CD4-positive, alpha-beta T cell treated with Interleukin-15 for 1 hour (primary cell): ENCODE data around the gene MTHFD1.

Experiments
- DNase-seq: peaks from one replicate; pipeline ENCODE4 v3.0.0-alpha.2; 2020

The MTHFD1 gene

GRCh38 chr14:64454671-64455070, 66.5 kb downstream of the MTHFD1 start:
- DNase-seq, result no peak

GRCh38 chr14:64459405-64460136, 71.4 kb downstream of the MTHFD1 start:
- no peak for DNase-seq

GRCh38 chr14:64461221-64461620, 73.1 kb downstream of the MTHFD1 start:
- DNase-seq, result no peak

GRCh38 chr14:64463195-64463594, 75.0 kb downstream of the MTHFD1 start:
- DNase-seq, result no peak

- DNase-seq, result no peak
Observed at GRCh38 chr14:64463873-64464272, 75.7 kb downstream of the MTHFD1 start.

- no peak for DNase-seq
Observed at GRCh38 chr14:64464651-64465050, 76.5 kb downstream of the MTHFD1 start.

- peak; percentile 72 for DNase-seq
Observed at GRCh38 chr14:64465191-64465822, 77.2 kb downstream of the MTHFD1 start, which contains the start of gene AKAP5. Gene AKAP5 (plus strand): TSS chr14:64465499. CDS start chr14:64468395, 2,896 bp downstream.

- DNase-seq, result no peak
Observed at GRCh38 chr14:64465831-64466554, 77.8 kb downstream of the MTHFD1 start.

- DNase-seq, result no peak
Observed at GRCh38 chr14:64467101-64467500, 78.9 kb downstream of the MTHFD1 start.

GRCh38 chr14:64467566-64467965, 79.4 kb downstream of the MTHFD1 start:
- DNase-seq, result no peak

- no peak for DNase-seq
Observed at GRCh38 chr14:64468451-64468850, 80.3 kb downstream of the MTHFD1 start.

- DNase-seq, result no peak
Observed at GRCh38 chr14:64474041-64474440, 85.9 kb downstream of the MTHFD1 start.

- no peak for DNase-seq
Observed at GRCh38 chr14:64474698-64475097, 86.5 kb downstream of the MTHFD1 start.

- no peak for DNase-seq
Observed at GRCh38 chr14:64475585-64476273, 87.6 kb downstream of the MTHFD1 start.

GRCh38 chr14:64476438-64476837, 88.3 kb downstream of the MTHFD1 start:
- DNase-seq, result no peak

GRCh38 chr14:64478634-64479250, 90.6 kb downstream of the MTHFD1 start:
- no peak for DNase-seq

GRCh38 chr14:64488590-64489099, 100.5 kb downstream of the MTHFD1 start:
- DNase-seq, result no peak

GRCh38 chr14:64491637-64492036, 103.5 kb downstream of the MTHFD1 start:
- no peak for DNase-seq

GRCh38 chr14:64493455-64493854, 105.3 kb downstream of the MTHFD1 start:
- no peak for DNase-seq

- no peak for DNase-seq
Observed at GRCh38 chr14:64495252-64495651, 107.1 kb downstream of the MTHFD1 start.

GRCh38 chr14:64496764-64497163, 108.6 kb downstream of the MTHFD1 start:
- no peak for DNase-seq

GRCh38 chr14:64500088-64500487, 111.9 kb downstream of the MTHFD1 start:
- no peak for DNase-seq
